Mesenteric fat pad (tissue), 1 donor: ENCODE measurements around the gene AUTS2. TPM values are rescaled to one million over a fixed set of nuclear protein-coding genes. Genes with fewer than 3 reads are reported as not detected.

Experiments used
- DNase-seq: peaks from one replicate; pipeline ENCODE4 v3.0.0-alpha.2; 2020; ENCODE audit warnings: low spot score
- total RNA-seq: library from RNA; stranded (reverse); fragmentation: NEBNext Ultra II Directional; extraction: Animal tissue kit (Norgen Biotek cat#: 25700); gene quantifications from one replicate; pipeline ENCODE4 v1.2.1, GENCODE V29; 2021
- donor health status: DM: yes; HTN: yes; CAD: no.

The AUTS2 gene
- total RNA-seq, 1 donor from 2014 or later = 28.1 TPM

DNA sequence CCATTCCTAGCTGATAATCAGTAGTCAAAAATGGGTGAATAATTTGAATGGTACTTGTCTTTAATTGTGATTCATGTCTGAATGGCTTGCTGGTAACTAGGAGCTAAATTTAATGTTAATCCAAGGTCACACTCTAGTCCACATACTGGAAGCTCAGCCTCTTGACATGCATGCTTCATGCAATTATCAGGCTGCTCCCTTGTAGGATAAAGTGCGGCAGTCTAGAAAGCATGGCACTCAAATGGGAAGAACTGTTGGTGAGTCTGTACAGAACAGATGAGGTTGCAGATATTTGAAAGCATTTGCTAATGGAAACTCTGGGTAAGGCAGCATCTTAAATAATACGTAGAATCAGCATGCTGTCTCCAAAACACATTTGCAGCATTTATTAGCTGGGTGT, 499.4 kb downstream of the AUTS2 start:
- no peak for DNase-seq

DNA sequence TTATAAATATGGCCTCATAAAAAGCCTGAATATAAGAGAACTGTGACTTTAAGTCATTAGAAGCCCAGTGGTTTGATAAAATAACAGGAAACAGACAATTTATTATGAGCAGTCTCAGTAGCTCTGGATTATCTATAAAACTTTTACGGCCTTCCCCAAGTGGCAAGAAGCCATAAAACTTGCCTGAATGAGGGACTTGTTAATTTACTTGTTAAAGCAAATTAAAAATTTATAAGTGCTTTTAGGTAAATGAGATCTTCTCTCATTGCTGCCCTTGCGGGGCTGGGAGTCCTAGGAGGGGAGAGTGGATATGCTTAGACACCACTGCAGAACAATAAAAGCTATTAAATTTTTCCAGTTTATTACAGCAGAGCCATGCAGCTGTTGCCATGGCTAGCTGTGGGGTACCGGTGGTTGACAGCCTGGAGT, 499.9 kb downstream of the AUTS2 start:
- no peak for DNase-seq

DNA sequence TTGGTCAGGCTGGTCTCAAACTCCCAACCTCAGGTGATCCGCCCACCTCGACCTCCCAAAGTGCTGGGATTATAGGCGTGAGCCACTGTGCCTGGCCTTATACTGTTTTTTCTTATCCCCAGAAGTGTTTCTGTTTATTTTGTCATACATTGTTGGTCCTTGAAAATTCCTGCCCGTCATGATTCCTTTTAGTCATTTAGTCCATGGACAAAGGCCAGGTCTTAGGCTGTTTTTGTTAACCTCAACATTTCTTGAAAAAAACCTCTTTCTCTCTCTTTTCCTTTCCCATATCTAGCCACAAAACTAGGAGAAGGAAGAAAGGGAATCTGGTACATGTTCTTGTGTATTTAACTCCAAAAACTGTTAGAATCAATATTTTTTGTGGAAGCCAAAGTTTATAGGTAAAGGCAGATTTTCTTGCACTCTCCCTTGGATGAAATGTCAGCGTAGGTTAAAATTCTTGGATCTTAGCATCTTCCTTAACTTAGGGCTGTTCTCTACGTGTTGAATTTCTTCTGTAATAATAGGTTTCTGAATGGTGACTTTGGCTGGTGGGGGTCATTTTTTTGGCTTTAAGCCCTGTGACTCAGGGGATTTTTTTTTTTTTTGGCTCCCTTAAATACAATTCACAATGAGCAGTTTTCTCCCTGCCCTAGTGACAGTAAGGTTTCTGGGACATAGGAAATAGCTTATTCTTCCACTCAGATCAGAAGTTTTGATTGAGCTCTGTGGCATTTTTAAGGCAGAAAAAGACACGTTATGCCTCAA, 500.8 kb downstream of the AUTS2 start:
- no peak for DNase-seq

DNA sequence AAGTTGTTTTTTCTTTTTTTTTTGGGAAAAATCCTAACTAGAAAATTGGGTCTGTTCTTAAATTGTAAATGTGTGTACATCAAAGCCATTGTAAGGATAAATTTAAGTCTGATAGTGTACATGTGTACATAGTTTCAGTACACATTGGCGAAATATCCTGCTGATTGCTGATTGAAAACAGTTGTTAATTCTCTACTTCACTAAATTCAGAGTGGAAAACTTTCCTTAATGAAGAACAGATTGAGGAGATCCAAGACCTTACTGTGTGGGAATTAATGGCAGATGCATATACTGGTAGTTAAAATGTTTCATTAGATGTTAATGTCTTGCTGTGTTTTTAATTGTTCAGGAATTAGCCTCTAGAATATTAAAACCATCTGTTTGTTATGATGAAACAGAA, 506.0 kb downstream of the AUTS2 start:
- no peak for DNase-seq

DNA sequence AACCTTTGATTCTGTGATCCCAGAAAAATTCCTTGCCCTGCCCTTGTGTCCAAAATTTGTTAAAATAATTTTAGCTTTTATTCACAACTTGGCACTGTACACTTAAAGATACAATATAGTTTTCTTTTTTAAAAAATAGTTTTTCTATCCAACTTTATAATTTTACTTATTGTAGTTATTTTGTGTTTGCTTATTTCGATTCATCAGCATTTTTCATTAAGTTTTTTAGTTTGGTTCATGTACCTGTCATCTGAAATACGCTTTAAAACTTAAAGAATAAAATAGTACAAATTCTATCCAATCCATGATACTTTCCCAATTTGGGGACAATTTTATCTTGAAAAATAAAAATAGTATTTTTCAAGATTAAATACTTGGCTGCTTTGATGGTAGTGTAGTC, 514.8 kb downstream of the AUTS2 start:
- no peak for DNase-seq

DNA sequence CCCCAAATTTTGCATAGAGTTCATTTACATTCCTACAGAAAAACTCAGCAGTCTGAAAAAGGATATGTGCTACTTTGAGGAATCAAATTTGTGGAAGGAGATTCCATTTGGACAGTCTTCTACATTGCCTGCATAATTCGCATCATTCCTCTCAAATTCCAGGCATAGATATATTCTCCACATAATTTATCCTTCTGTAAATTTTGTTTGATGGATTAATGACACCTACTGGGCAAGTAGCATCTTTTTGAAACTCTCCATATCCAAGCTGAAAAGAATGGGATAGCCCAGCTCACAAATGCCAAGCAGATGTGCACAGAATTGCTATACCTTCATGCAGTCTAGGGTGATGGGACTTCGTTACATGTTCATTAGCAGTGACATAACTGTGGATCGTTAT, 515.3 kb downstream of the AUTS2 start:
- DNase-seq = no peak

DNA sequence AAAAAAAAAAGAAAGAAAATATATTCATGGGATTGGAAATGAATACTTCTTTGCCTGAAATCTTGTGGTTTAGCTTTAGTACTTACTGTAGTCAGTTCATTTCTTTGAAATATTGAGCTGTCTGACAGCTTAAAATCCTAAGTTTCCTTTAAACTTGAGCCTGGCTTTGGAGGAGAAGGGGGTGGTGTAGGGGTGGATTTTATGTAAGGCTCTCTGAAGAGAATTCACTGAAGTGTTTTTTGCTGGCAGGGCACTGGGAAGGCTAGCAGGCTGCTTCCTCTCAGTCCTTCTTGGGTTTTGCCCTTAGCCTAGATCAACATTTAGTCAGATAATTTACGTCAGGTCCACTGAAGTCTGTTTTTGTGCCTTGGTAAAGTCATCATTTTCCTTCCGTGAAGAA, 516.5 kb downstream of the AUTS2 start:
- no peak for DNase-seq

DNA sequence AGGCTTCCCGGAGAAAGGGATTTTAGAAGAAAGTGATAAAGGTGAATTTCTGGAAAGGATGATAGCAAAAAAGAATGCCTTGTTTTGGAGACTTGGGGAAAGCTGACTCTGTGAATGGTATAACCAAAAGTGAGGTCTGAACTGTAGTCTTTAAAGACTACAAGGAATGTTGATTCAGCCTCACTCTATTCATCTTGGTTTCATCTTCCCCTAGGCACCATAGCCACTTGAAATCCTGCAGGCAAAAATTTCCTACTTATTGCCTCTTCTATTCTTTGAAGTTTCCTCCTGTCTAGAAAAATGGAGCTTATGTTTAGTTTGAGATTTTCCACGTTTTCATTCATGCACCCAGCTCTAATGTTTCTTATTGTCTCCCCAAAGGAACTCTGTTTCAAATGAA, 518.0 kb downstream of the AUTS2 start:
- no peak for DNase-seq

DNA sequence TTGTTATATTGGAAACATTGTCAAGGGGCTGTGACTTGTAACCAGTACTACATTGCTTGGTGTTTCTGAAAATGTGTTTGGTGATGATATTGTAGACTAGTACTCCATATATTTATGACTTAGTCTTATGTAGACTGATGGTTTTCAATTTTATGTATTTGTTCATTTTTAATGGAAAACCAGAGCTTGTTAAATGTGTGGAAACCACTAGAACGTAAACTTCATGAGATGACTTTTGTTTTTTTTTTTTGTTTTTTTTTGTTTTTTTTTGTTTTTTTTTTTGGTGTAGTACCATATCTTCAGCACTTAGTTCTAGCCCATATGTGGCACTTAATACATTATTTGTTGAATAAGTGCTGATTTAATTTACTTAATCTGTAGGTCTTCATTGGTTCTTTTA, 518.6 kb downstream of the AUTS2 start:
- no peak for DNase-seq

DNA sequence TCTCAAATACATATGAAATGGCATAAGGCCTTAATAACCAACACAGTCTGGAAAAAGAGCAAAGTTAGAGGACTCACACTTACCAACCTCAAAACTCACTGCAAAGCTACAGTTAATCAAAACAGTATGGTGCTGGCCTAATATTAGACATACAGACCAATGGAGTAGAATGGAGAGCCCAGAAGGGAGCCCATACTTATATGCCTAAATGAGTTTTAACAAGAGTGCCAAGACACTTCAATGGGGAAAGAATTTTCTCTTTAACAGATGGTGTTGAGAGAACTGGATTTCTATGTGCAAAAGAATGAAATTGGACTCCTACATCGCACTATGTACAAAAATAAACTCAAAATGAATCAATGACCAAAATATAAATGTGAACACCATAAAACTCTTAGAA, 522.6 kb downstream of the AUTS2 start:
- DNase-seq = no peak

DNA sequence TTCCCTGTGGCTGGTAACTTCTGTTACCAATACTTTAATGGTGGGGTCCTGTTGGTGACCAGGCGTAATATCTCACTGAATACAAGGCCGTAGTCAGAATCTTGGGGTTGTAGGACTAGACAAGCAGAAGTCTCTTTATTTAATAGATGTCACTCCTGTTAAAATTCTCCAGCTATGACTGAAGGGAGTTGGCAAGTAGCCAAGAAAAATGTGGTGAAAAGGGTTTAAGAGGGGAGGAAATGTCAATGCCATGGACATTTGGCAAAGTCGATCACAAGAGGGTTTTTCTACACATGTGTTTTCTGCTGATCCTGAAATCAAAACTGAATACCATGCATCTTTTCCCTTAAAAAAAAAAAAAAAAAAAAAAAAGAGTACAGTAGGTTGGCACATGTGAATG, 533.5 kb downstream of the AUTS2 start:
- DNase-seq = no peak

DNA sequence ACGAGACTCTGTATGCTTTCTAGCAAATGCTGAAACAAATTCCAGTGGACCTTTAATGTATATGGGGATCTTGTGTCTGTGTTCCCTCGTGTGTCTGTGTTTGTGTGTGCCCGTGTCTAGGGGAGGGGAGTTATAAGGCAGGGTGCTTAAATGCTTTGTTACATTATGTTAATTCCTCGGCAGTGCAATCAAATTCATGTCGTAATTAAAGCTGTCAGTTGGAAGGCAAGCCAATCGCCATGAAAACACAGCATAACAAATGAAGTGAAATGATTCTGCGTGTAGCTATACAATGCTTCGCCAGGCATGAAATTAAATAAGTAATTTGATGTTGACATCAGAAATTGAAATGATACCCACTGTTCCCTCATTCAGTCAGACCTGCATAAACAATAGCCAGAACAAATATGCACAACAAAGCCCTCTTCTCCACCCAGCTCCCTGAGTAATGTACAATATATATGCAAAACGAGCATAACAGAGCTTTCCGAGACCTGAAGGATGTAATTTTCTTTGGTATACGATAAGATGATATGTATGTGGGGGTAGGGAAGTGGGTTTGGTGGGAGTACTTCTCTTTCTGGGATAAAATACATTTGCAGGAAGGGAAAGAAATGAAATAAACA, 534.1 kb downstream of the AUTS2 start:
- no peak for DNase-seq

DNA sequence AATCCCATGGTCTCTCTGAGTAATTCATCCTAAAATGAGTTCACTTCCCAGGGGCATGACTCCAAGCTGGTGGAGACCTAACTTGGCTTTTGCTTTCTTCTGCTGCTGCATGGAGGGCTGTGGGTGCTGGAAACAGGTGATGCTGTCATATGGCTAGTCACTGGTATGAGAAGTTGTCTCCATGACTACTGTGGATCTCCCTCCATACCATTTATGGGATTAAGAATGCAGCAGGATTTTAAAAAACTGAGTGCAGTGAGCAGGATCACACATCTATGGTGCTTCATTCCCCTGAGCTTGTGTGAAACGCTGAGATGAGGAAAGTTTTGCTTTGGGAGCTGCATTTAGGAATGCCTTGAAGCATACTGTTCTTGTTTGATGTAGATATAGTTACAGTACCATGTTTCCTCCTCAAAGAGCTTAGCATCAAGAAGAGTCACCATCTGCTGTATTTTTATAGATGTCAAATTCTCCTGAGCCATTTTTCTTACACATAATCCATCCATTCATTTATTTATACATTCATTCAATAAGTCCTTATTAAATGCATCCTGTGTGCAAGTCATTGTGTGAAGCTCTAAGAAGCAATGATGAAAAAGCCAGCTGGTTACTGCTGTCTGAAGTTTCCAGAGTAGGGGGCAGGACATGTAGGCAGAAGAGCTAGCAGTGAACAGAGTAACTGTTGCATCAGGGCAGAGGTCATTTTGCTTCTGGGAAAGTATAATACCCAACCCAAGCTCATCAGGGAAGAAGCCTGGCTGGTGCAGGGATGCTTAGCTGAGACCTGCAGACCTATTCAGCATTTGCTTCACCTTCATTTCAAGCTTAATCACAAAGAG, 534.8 kb downstream of the AUTS2 start:
- DNase-seq = no peak

DNA sequence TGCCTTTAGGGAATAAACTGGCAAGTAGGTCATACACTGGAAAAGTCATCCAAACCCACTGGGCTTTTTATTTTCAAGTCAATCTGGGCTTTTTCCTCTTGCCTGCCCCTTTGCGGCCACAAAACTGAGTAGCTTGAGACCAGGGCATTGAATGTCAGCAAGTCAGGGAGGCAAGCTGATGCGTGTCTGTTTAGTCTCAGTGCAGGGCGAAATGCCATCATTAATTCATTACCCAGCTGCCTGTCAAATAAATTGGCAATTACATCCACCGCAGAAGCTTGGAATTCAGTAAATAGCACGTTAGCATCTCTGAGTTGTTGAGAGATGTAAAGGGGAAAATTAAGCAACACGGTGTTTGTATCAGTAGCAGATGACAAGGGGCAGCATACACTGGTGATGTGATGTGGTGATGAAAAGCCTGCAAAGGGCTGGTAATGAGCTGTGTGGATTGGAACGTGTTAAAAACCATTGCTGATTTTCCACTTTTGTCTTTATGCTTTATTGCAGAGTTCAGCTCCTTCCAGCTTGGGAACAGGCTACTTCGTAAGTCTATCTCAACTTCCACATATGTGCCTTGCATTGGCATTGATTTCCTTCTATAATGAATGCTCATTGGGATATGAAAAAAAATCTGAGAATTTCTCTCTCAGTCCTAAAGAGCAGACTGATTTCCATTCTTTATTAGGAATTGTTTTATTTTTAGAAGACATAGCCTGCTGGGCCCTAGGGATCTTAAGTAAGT, 535.9 kb downstream of the AUTS2 start:
- no peak for DNase-seq

DNA sequence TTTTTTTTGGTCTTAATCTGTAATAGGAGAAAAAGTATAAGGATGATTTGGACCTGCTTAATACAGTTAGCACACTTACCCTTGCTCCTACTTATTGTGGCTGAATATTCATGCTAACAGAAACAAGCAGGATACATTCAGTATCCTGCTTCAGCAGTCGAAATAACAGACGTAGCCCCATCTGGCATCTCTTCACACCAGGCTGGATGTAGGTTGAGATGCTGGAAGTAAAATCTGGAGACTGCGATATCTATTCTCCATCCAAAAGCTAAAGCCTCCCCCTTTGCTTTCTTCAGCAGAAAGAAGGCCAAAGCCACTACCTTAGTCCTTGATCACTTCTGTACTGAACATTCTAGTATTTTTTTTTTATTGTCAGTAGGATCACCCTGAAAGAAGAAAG, 537.4 kb downstream of the AUTS2 start:
- DNase-seq = no peak

DNA sequence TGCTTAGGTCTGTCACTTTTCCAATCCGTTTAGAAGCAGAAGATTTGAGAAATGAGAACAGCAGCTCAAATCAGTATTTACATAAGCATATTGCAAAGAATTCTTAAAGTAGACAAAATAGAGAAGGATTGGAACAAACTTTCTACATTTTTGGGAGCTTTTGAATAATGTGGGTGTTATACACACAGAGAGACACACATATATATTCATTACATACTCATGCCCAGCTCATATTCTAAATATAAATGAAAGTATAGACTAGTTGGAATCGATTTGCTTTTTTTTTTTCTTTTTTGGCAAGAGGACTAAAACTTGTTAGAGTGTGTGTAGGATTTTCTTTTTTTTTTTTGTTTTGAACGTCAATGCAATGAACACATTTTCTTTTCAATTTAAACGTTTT, 538.9 kb downstream of the AUTS2 start:
- no peak for DNase-seq

DNA sequence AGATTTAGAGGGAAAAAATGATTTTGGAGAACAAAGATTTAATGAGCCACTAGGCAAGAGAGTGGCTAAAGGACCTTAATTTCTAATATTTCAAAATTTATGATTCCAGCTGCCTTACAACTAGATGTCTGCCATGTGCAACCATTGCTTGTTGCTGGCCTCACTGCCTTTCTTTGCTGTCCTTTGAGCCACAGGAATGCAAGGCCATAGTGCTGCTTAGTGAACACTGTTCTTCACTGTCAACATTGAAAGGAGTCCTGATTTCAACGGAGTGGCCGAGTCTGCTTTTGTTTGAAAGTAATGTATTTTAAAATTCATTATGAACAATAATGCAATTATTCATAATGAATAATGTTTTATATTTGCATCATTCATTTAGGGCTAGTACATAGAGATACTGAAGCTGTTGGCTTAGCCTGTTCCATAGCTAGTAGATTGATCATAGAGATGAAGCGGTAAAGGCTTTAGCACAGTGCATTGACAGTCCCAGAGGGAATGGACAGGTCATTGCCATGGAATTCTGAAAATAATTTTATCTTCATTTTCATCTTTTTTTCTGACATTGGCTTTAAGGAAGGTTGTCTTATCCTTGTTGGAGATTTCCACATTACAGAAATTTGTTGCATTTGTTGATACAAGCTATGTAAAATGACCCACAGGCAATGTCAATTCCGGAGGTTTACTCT, 544.1 kb downstream of the AUTS2 start:
- no peak for DNase-seq

DNA sequence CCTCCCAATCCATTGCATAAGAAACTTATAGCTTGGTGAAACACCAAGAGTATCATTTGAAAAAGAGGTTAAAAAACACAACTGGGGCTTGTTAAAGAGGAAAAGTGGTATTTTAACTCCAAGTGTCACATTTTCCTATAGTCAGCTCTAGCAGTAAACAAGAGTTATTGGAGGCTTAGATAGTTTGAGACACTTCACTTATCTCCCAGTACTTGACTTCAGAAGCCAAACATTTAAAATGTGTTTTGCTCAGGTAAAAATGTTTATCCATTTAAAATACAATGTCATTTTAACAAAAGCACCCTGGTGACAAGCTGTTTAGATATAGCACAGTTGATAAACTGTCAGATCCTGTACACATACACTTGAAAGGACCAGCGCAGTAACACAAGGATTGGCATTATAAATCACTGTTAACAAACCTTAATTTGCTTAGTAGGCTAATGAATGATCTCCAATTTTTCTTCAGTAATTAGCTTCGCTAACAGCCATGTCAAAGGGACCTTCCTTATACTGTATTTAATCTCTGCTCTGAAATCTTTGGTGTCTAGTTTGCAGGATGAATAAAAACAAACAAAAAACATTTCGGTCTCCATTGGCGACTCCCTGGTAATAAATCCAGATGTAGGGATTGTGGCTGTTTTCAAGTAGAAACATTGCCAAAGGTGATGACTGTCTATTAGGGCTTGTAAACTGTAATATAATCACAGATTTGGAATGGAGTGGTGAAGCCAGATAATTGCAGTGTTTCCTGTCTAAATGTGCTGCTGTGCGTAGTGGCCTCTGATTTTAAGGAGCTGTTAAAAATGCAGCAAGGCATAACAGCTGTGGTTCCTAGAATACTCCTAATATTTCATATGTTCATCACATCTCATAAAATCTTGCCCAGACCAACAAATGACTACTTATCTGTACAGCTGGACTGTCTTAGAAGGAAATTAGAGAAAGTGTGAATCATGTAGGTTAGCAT, 545.1 kb downstream of the AUTS2 start:
- DNase-seq = no peak

DNA sequence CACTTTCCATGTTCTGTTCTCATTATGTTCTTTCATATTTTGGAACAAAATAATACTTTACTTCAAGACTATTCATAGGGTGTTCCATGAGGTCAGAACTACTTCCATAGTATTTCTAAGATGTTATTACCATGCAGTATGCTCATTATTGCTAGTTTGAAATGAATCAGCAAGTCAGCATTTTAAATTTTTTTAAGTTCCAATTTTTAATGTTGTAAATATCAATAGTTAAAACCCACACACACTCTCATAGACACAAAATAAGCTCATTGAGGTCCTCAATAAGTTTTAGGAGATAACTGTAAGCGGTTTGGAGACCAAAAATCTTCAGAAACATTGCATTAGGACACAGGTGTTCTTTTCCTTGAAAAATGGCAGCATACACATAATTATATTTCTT, 550.7 kb downstream of the AUTS2 start:
- DNase-seq = no peak

DNA sequence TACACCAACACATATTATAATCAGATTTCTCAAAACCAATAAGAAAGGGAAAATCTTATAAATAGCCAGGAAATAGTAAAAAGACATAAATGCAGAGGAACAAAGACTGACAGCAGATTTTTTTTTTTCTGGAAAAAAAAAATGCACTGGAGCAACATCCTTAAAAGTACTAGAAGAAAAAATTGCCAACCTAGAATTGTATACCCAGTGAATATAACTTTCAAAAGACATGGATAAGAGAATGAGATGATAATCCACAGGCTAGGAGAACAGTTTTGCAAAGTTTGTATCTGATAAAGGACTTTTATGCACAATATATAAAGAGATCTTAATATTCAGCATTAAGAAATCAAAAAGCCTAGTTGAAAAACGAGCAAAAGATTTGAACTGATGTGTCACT, 554.0 kb downstream of the AUTS2 start:
- no peak for DNase-seq
